Activated CD8-positive, alpha-beta memory T cell treated with anti-CD3 and anti-CD28 coated beads, Interleukin-2, amount 10 ng/mL, durations not matched to agents 7 days and 5 days (primary cell): ENCODE results near the gene RTF1. TPM values are rescaled to one million over a fixed set of nuclear protein-coding genes. Genes with fewer than 3 reads are reported as not detected.
A peak's percentile ranks its signal among the peaks of the same experiment; 100 is the strongest.
"Not testable (repeated sequence)": the region's sequence is repeated elsewhere in the genome, so short reads cannot be mapped to it uniquely, and the experiment has no call there.

Experiments used
- ATAC-seq: fragments of 150-1000 bp; cut with Tn5 transposase; one replicate; pipeline ENCODE4 v1.10.0; 2021; ENCODE audit warnings: moderate library complexity
- CTCF ChIA-PET: fragments of 350-600 bp; sonication (Branson Sonifier 250); formaldehyde crosslinking; loops from one replicate; lab custom pipeline; 2021; ENCODE audit warnings: antibody characterized with exemption; lab: Charles Lee
- DNase-seq: peaks from one replicate; pipeline ENCODE4 v3.0.0-alpha.2; 2020
- H3K27ac Mint-ChIP-seq: one replicate; pipeline ENCODE4 v1.8.0; 2021; ENCODE audit warnings: mild to moderate bottlenecking, mixed read lengths
- H3K27me3 Mint-ChIP-seq: one replicate; pipeline ENCODE4 v1.8.0; 2021; ENCODE audit warnings: mixed read lengths
- H3K36me3 Mint-ChIP-seq: one replicate; pipeline ENCODE4 v1.8.0; 2021; ENCODE audit warnings: mild to moderate bottlenecking, mixed read lengths
- H3K4me1 Mint-ChIP-seq: one replicate; pipeline ENCODE4 v1.8.0; 2021; ENCODE audit warnings: mixed read lengths
- H3K4me3 Mint-ChIP-seq: one replicate; pipeline ENCODE4 v1.8.0; 2021; ENCODE audit warnings: mild to moderate bottlenecking, moderate library complexity, mixed read lengths
- H3K9me3 Mint-ChIP-seq: one replicate; pipeline ENCODE4 v1.8.0; 2022; ENCODE audit warnings: low read depth, mixed read lengths
- total RNA-seq, 2 experiments: library from RNA; stranded (reverse); gene quantifications; one replicate each; pipeline ENCODE4 v1.2.3, GENCODE V29; 2021

The RTF1 gene
- total RNA-seq, 2 experiments from 2014 or later: 36.3 to 43.4 TPM

DNA sequence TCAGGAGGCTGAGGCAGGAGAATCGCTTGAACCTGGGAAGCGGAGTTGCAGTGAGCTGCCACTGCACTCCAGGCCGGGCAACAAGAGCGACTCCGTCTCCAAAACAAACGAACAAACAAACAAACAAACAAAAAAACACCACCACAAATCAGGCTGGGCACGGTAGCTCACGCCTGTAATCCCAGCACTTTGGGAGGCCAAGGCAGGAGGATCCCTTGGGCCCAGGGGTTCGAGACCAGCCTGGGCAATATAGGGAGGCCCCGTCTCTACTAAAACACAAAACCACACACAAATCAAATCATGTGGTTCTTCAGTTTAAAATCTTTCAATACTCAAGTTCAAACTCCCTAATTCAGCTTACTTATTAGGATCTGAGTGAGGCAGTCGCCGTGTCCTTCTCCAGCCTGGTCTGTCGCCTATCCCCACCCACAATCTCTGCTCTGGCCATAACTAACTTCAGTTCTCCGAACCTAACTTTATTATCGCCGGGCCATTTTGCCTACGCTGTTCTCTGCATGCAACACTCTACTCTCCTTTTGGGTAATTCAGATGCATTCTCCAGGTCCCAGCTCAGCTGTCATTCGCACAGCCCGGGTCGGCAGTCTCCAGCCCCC, 660 bp upstream of the RTF1 start:
- no peaks in the 10 kb centered on the region for H3K9me3 Mint-ChIP-seq
- H3K27me3 Mint-ChIP-seq: no peaks in the 10 kb centered on the region
- DNase-seq (no peak), ATAC-seq (no peak)
- H3K36me3 Mint-ChIP-seq: peaks cover 1% of the 10 kb centered on the region
- CTCF ChIA-PET: interaction anchor here (1.6 kb wide), 1 partner anchor 13 kb away, joined by 7 read pairs; no protein-coding TSS in a partner anchor
- peaks cover 37% of the 10 kb centered on the region for H3K4me1 Mint-ChIP-seq
- peak overlapping the region; percentile 95 for H3K4me3 Mint-ChIP-seq
- peak overlapping the region; percentile 92 for H3K27ac Mint-ChIP-seq

DNA sequence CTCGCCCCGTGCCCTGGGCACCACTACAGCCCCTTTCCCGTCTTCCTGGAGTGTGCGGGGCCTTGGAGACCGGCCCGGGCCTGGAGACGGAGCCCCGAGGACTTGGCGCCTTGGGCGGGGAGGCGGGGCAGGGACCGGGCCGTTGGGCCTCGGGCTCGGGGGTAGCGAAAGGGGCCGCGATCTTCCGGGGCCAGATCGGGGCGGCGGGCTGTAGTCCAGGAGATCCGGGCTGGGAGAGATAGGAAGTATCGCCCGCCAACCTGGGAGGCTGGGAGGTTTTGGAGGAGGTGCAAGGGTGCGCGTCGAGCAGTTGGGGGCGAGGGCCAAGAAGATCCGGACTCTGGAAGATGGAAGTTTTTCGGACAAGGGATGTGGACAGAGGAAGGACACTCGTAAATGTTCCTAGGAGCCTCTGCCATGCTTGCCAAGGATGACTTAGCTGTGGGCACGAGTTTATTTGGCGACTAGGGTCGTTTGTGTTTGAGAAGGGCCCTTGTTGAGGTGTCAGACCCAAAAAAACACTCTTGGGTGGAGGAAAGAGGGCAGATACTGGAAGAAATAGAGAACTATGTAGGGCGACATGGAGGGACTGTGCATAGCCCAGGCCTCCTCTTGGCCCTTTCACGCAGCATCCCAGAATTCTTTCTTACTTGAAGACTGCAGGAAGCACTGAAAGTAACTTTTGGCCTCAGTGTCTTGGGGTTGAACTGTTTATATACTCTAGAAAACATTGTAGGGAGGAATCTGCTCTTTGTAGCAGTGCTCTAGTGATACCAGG, 712 bp downstream of the RTF1 start:
- Mint-ChIP-seq H3K9me3 (no peaks in the 10 kb centered on the region), H3K27ac (peak overlapping the region; percentile 90), H3K4me3 (peak overlapping the region; percentile 95), H3K36me3 (peaks cover 1% of the 10 kb centered on the region), H3K27me3 (no peaks in the 10 kb centered on the region), H3K4me1 (peaks cover 39% of the 10 kb centered on the region)
- DNase-seq: peak; percentile 61
- peak; percentile 57 for ATAC-seq
- CTCF ChIA-PET: interaction anchor here (1.3 to 1.6 kb wide), 2 partner anchors 12 to 48 kb away, joined by 3 to 7 read pairs; no protein-coding TSS in a partner anchor

DNA sequence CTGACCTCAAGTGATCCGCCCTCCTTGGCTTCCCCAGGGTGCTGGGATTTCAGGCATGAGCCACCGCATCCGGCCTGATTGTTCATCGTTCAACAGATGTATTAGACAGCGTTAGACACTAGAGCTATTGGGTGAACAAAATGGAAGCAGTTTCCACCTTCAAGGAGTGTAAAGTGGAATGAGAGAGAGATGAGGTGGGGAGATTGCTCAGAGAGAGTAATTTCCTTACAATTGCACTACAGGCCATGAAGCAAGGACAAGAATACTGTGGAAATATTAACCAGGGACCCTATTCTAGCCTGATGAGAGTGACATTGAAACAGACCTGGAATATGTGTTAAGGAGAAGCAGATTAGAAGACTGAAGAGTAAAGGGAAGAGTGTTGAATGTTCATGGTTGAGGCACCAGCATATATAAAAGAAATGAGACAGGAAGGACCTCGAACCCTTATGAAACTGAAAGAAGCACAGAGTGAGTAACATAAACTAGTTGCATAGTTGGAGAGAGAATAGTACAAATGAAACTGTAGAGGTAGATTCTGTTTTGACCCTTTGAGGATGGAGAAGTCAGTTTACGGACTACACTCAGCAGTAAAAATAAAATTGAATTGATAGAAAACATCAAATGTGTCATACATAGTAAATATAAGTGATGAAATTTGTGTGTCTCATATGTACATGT, 7.2 kb downstream of the RTF1 start:
- CTCF ChIA-PET: interaction anchor here (0.9 kb wide), 1 partner anchor 14 kb away, joined by 3 read pairs; no protein-coding TSS in a partner anchor
- peak overlapping the region; percentile 57 for H3K4me3 Mint-ChIP-seq
- peak; percentile 86 for ATAC-seq
- no peaks in the 10 kb centered on the region for H3K9me3 Mint-ChIP-seq
- H3K36me3 Mint-ChIP-seq: peaks cover 7% of the 10 kb centered on the region
- H3K27ac Mint-ChIP-seq: peak overlapping the region; percentile 91
- peaks cover 39% of the 10 kb centered on the region for H3K4me1 Mint-ChIP-seq
- no peaks in the 10 kb centered on the region for H3K27me3 Mint-ChIP-seq
- DNase-seq: no peak

DNA sequence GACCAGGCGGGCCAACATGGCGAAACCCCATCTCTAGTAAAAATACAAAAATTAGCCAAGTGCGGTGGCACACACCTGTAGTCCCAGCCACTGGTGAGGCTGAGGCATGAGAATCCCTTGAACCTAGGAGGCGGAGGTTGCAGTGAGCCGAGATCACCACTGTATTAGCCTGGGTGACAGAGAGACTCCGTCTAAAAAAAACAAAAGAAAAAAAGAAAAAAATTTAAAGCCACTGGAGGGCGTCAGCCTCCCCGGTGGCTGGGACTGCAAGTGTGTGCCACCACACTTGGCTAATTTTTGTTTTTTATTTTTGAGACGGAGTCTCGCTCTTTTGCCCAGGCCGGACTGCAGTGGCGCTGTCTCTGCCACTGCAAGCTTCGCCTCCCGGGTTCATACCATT, 7.9 kb downstream of the RTF1 start:
- CTCF ChIA-PET: no interaction called here
- no peaks in the 10 kb centered on the region for H3K9me3 Mint-ChIP-seq
- peak overlapping the region; percentile 91 for H3K27ac Mint-ChIP-seq
- H3K4me1 Mint-ChIP-seq: peaks cover 43% of the 10 kb centered on the region
- peak overlapping the region; percentile 57 for H3K4me3 Mint-ChIP-seq
- DNase-seq (no peak), ATAC-seq (no peak)
- peaks cover 7% of the 10 kb centered on the region for H3K36me3 Mint-ChIP-seq
- H3K27me3 Mint-ChIP-seq: no peaks in the 10 kb centered on the region

DNA sequence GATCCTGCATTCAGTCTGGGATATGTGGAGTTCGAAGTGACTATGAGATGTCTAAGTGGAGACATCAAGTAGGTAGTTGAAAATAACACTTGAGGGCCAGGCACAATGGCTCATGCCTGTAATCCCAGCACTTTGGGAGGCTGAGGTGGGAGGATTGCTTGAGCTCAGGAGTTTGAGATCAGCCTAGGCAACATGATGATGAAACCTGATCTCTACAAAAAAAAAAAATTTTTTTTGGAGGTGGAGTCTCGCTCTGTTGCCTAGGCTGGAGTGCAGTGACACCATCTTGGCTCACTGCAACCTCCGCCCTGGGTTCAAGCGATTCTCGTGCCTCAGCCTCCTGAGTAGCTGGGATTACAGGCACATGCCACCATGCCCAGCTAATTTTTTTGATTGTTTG, 9.0 kb downstream of the RTF1 start:
- Mint-ChIP-seq H3K4me1 (peaks cover 41% of the 10 kb centered on the region), H3K27ac (peak overlapping the region; percentile 57)
- H3K4me3 Mint-ChIP-seq, H3K36me3 Mint-ChIP-seq, DNase-seq, H3K27me3 Mint-ChIP-seq, H3K9me3 Mint-ChIP-seq, CTCF ChIA-PET, ATAC-seq: not testable (repeated sequence)

DNA sequence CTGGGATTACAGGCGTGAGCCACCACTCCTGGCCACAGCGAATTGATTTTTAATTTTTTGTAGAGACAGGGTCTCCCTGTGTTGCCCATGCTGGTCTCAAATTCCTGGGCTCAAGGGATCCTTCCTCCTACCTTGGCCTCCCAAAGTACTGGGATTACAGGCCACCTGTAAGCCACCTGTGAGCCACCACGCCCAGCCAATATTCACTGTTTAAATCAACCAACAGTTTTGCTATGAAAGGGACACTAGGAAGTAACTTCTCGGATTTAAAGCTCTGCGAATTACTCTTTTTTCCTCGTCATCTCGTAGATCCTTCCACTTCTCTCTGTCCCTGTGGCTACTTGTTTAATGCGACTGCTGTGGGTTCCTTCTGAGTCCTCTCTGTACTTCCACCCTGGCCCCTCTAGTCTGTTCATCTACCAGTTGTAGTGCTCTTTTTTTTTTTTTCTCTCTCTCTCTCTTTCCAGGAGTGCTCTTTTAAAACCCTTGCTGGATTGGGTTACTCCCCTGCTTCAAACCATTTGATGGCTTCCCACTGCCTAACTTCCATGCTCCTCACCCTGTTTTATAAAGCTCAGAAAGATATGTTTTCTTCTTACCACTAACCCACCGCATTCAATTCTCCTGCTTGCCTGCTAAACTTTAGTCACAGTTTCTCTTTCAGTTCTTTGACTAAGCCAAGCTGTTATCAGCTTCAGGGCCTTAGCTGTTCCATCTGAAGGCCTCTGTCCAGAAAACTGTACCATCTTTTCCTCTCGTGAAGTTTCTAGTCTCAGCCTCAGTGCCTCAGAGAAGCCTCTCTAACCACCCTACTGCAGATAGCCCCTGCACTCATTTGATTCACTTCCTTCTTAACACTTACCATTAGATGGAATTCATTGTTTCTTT, 12.4 kb downstream of the RTF1 start:
- CTCF ChIA-PET: interaction anchor here (0.6 to 1.7 kb wide), 7 partner anchors 8 to 313 kb away, joined by 3 to 7 read pairs (median 5); partner anchors contain the start of genes NUSAP1, OIP5 and RTF1

DNA sequence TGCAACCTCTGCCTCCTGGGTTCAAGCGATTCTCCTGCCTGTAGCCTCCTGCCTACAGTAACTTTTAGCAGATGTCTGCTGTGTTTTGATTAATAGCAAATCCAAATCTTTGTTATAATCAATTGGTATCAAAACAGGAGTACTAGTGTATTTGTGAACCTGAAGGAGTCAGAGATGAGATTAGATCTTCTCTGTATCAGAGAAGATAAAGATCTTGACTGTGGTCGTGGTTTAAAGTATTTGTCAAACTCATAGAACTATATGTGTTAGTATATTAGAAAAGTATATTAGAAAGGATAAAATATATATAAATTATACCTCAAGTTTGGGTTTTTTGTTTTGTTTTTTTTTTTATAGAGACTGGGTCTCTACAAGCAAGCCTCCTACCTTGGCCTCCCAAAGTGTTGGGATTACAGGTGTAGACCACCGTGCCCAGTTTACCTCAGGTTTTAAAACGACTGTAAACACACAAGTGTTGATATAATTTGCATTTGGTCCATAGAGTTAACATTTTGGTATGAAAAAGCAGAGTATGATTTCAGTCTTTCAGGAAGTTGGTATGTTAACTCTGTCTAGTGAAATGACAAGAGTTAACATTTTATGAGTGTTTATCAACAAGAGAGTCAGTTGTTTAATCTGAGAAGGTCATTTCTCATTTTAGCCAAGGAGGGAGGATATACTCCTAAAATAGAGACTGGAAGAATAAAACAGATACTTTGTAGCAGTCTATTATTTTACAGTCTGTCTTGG, 18.3 kb downstream of the RTF1 start:
- Mint-ChIP-seq H3K27ac (no peak overlapping the region), H3K36me3 (peaks cover 9% of the 10 kb centered on the region), H3K4me1 (peaks cover 20% of the 10 kb centered on the region), H3K4me3 (no peak overlapping the region), H3K27me3 (no peaks in the 10 kb centered on the region), H3K9me3 (no peaks in the 10 kb centered on the region)
- CTCF ChIA-PET: interaction anchor here (0.5 kb wide), 1 partner anchor 163 kb away, joined by 5 read pairs; no protein-coding TSS in a partner anchor
- no peak for DNase-seq
- ATAC-seq: peak; percentile 36

More for the DNA sequence above, 12.4 kb downstream of the RTF1 start:
- ATAC-seq: peak; percentile 89
- peak; percentile 56 for DNase-seq
- H3K36me3 Mint-ChIP-seq: peaks cover 6% of the 10 kb centered on the region
- H3K9me3 Mint-ChIP-seq: no peaks in the 10 kb centered on the region
- H3K4me3 Mint-ChIP-seq: peak overlapping the region; percentile 72
- H3K4me1 Mint-ChIP-seq: peaks cover 32% of the 10 kb centered on the region
- no peaks in the 10 kb centered on the region for H3K27me3 Mint-ChIP-seq
- H3K27ac Mint-ChIP-seq: peak overlapping the region; percentile 97

DNA sequence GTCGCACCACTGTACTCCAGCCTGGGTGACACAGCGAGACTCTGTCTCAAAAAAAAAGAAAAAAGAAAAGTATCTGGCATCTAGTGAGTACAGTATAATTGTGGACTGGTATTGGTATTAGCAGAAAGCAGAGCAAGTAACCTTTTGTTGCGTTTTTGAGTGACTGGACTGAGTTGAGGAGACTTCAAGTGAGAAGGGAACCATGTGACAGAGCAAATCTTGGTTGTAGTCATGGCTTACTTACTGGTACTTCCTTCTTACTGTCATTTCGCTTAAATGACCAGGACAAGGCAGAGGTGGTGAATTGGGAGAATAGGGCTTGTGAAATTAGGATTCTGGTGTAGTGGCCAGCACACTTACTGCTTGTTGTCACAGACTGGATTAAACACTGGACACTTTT, 20.6 kb downstream of the RTF1 start:
- CTCF ChIA-PET: no interaction called here
- Mint-ChIP-seq H3K4me3 (no peak overlapping the region), H3K36me3 (peaks cover 14% of the 10 kb centered on the region), H3K9me3 (no peaks in the 10 kb centered on the region), H3K27ac (peak overlapping the region; percentile 2), H3K4me1 (peaks cover 16% of the 10 kb centered on the region), H3K27me3 (no peaks in the 10 kb centered on the region)
- no peak for DNase-seq
- no peak for ATAC-seq

DNA sequence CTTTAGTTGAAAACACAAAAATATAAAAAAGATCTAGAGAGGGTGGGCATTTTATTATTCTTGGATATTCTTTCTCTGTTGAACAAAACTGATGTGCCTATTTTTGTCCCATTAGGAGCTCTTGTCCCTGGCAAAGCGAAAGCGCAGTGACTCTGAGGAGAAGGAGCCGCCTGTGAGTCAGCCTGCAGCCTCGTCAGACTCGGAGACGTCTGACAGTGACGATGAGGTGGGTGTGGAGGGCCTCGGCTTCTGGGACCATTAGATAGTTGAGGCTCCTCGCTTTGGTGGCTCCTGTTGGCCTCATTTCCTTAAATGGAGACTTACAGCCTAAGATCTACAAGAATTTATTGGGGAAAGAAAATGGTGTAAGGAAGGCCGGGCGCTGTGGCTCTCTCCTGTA, 21.3 kb downstream of the RTF1 start:
- Mint-ChIP-seq H3K27me3 (no peaks in the 10 kb centered on the region), H3K4me1 (peaks cover 20% of the 10 kb centered on the region), H3K27ac (peak overlapping the region; percentile 19), H3K9me3 (no peaks in the 10 kb centered on the region), H3K36me3 (peaks cover 15% of the 10 kb centered on the region), H3K4me3 (no peak overlapping the region)
- CTCF ChIA-PET: interaction anchor here (0.7 to 0.9 kb wide), 4 partner anchors 8 to 467 kb away, joined by 3 read pairs; no protein-coding TSS in a partner anchor
- no peak for ATAC-seq
- DNase-seq: no peak

DNA sequence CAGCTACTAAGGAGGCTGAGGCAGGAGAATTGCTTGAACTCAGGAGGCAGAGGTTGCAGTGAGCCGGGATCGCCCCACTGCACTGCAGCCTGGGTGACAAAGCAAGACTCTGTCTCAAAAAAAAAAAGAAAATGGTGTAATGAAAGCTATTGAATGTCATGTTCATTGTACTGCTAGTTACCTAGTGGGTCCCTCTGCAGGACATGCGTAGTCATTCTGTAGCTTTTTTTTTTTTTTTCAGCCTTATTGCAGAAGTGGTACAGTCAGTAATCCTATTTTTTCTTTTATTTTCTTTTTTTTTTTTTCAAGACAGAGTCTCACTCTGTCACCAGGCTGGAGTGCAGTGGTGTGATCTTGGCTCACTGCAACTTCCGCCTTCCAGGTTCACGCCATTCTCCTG, 21.9 kb downstream of the RTF1 start:
- CTCF ChIA-PET: interaction anchor here (0.7 to 0.9 kb wide), 4 partner anchors 9 to 466 kb away, joined by 3 read pairs; no protein-coding TSS in a partner anchor
- not testable (repeated sequence) for ATAC-seq, H3K9me3 Mint-ChIP-seq, DNase-seq, H3K27ac Mint-ChIP-seq, H3K27me3 Mint-ChIP-seq, H3K4me3 Mint-ChIP-seq
- peaks cover 15% of the 10 kb centered on the region for H3K36me3 Mint-ChIP-seq
- H3K4me1 Mint-ChIP-seq: peaks cover 22% of the 10 kb centered on the region

DNA sequence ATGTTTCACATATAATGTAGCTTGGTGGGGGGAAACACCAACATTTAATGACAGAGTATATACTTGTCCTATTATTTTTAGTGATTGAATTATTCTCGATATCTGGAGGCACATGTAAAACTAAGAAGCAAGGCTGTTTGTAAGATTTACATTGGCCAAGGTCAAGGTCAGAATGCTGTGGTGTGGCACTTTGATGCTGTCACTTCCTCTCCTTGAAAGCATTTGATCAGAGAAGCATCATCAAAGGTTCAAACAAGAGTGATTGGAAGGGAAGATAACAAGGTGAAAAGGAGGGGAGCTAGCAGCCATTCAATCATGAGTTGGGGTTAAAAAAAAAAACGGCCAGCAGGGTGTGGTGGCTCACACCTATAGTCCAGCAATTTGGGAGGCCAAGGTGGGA, 26.4 kb downstream of the RTF1 start:
- Mint-ChIP-seq H3K27ac (peak overlapping the region; percentile 47), H3K27me3 (no peaks in the 10 kb centered on the region), H3K4me1 (peaks cover 9% of the 10 kb centered on the region), H3K9me3 (no peaks in the 10 kb centered on the region), H3K36me3 (peaks cover 22% of the 10 kb centered on the region), H3K4me3 (no peak overlapping the region)
- CTCF ChIA-PET: interaction anchor here (0.7 to 2.1 kb wide), 7 partner anchors 10 to 538 kb away, joined by 3 to 7 read pairs (median 3); no protein-coding TSS in a partner anchor
- DNase-seq (no peak), ATAC-seq (peak; percentile 66)

DNA sequence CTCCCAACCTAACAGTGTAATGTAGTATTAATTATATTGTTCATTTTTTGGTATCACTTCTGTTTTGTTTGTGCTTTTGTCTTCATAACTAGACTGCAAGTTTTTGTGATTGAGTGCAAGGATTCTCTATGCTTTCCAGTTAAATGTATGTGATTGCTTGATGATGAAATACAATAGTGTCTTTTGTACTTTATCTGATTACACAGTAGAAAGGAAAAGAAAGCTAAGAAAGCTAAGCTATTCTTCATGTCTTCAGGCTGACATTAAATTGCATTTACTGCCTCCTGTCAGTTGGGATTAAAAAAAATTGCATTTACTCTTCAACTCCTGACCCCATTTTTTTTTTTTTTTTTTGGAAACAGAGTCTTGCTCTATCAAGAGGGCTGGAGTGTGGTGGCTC, 28.5 kb downstream of the RTF1 start:
- H3K4me3 Mint-ChIP-seq: no peak overlapping the region
- CTCF ChIA-PET: interaction anchor here (0.7 kb wide), 1 partner anchor 23 kb away, joined by 3 read pairs; no protein-coding TSS in a partner anchor
- DNase-seq: no peak
- H3K4me1 Mint-ChIP-seq: peaks cover 9% of the 10 kb centered on the region
- H3K27me3 Mint-ChIP-seq: no peaks in the 10 kb centered on the region
- H3K36me3 Mint-ChIP-seq: peaks cover 21% of the 10 kb centered on the region
- no peaks in the 10 kb centered on the region for H3K9me3 Mint-ChIP-seq
- peak overlapping the region; percentile 49 for H3K27ac Mint-ChIP-seq
- no peak for ATAC-seq
